HG02763 (cell line): ENCODE data around the gene SLC2A6.

Experiments
- ATAC-seq: cut with Tn5 transposase; IDR thresholded peaks from one replicate; pipeline ENCODE4 v1.9.1; 2021; ENCODE audit warnings: mild to moderate bottlenecking, moderate library complexity; ENCODE audit not compliant: unreplicated experiment

The SLC2A6 gene

DNA sequence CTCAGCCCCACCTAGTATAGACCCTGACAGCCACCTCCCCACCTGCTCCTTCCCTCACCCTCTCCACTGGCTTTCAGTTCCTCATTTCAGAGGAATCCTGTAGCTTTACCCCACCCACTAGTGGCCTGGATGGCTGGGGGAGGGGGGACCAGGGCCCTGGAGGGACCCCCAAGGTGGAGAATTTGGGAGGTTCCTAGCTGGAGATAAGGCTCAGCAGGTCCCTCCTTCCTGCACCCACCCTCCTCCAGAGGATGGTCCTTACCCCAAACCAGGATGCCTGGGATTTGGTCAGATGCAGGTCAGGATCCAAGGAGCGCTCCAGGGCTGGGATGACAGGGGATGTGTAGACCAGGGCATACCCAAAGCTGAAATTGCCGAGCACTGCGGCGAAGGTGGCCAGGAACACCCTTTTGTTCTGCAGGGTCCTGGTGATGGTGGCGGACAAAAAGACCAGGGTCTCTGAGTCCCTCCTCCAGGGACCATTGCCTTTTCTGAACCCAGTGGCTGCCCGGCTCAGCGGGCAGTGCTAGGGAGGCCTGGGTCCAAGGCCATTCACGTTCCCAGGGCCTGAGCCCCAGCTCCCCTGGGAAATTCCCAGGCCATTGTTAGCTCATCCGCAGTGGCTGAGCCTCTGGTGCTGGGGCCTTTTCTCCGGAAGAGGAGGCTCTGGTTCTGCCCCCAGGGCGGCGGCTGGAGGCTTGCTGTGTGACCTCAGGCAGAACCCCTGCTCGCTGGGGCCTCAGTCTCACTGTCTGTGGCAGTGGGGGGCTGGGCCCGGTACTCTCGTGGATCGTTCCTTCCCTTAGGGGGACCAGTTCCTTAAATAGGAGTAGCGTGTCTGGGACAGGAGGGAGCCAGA is 678 bp downstream of the SLC2A6 start:
- ATAC-seq, result peak; percentile 7

DNA sequence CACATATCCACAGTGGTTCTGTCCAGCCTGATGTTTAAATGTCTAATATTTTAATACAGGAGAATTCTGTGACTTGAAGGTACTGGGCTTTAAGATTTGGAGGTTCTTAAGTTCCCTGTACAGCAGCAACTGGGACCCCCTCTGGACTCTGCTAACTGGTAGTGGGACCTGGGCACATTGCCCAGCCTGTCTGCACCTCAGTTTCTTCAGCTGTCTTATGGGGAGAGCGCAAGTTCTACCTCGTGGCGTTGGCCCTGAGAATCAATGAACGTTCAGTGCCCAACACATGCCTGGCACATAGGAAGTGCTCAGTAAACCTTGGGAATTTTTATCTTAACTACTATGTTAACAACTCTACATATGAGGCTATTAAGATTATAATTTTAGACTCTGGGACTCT is 1.4 kb downstream of the SLC2A6 start:
- ATAC-seq, result no peak

DNA sequence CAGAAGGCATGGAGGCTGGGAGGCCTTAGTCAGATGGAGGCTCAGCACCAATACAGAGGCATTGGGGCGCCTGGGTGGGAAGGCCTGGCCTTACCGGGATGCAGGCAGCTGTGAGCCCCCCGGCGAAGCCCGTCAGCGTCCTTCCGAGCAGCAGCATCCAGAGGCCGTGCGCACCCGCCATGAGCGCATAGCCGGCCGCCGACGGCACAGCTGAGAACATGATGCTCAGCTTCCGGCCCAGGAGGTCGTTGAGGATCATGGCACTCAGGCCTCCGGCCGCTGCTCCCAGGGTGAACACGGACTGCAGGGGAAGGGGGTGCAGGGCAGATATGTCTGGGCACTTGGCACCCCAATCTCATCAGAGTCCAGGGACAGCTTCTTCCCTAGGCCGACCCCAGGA is 2.0 kb downstream of the SLC2A6 start:
- no peak for ATAC-seq

DNA sequence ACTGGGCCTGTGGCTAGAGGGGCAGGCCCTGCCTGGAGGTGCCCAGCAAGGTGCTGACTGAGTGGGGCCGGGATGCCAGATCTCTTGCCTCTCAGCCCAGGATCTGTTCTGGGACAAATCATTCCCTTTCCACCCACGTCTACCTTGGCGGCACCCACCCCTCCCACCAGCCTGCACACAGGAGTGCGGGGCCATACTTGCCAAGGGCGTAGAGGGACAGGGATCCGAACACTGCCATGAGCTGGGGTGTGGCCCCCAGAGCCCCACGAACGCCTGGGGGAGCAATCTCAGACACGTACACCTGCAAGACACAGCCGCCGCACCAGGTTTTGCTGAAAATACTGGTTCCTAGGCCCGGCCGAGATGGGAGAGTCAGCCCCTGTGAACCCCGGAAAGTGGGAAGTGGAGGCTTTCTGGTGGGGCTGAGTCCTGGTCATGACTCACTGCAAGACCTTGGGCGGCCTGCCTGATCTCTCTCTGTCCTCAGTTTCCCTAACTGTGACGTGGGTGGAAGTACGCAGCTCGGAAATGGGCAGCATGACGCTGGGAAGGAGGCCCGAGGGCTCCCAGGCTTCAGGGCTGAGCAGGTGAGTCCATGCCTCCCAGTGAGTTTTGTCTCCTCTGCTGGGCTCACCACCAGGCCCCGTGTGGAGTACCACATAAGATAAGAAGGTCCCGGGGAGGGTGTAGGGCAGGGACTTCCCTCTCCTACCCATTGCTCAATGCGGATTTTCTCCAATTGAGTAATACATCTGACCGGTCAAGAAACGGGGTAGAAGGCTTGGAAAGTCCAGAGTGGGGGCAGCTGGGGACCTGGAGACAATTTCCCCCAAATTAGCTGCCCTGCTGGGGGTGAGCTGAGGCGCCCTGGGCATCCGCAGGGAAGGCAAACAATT is 2.6 kb downstream of the SLC2A6 start:
- ATAC-seq, result no peak

DNA sequence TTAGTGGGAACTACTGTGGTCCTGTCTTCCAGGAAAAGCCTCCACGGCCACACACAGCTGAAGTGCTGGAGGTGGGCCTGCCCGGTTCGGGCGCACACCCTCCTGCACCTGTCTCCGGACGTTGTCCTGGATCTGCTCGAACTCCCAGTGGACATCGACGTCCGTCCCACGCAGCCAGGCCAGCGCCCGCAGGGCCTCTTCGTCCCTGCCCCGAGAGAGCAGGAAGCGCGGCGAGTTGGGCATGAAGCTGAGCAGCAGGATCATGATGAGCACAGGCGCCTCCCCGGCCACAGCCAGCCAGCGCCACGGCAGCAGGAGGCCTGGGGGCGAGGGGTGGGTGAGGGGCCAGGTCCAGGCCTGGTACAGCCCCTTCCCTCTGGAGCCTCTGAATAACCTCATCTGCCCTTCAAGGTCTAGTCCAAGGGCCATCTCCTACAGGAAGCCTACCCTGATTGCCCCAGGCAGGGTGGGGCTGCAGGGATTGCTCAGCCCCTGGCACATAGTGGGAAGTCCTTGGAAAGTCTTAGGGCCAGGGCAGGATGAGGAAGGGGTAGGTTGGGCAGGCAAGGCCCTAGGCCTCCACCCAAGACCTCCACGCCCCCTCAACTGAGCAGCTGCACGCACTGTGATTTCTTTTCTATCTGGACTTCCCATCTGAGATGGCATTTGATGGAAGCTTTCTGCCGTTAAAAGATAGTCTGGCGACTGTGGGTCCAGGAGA is 3.4 kb downstream of the SLC2A6 start:
- no peak for ATAC-seq

DNA sequence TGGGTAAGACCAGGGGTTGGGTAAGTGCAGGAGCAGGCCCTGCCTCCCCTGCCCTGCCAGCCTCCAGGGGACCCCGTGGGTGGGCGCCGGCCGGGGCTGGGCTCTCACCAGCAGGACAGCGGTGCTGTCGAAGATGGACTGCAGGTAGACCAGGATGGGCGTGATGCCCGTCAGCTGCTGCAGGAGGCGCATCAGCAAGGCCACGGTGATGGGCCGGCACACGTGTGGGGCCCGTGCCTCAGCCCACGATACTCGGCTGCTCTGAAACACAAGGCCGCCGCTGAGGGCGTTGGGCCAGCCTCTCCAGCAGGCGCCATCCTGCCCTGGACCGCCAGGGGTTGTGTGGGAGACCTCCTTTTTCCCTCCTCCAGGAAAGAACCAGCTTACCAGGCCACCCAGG is 4.0 kb downstream of the SLC2A6 start:
- no peak for ATAC-seq

DNA sequence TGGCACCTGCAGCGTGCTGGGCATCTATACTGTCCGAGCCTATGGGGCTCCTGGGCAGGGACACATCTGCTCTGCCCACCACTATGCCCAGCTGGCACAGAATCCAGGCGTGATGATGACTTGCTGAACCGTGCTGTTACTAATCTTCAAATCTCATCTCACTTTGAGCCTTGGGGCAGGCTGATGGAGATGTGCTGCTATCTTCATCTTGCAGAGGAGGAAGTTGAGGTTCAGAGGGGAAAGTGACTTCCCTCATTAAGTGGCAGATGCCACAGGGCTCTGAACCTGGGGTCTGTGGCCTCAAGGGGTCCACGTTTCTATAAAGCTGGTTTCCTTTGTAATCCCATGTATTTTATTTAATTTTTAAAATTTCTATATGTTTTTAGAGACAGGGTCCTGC is 4.7 kb downstream of the SLC2A6 start:
- ATAC-seq, result no peak

DNA sequence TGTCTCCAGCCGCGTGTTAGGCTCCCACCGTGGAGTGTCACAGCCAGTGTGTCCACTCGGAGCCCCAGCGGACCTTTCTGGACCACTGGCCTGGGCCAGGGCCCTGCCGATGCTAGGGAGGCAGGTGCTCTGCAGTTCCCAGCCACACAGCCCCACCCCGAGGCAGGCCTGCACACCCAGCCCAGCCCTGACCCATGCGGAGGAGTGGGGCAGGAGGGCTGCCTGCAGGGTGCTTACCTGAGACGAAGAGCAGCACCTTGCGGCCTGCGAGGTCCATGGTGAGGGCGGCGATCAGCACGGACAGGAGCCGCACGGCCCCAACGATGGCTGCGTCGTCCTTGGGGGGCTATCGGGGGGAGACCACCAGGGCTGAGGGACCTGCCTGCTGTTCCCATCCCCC is 5.2 kb downstream of the SLC2A6 start:
- ATAC-seq, result no peak

DNA sequence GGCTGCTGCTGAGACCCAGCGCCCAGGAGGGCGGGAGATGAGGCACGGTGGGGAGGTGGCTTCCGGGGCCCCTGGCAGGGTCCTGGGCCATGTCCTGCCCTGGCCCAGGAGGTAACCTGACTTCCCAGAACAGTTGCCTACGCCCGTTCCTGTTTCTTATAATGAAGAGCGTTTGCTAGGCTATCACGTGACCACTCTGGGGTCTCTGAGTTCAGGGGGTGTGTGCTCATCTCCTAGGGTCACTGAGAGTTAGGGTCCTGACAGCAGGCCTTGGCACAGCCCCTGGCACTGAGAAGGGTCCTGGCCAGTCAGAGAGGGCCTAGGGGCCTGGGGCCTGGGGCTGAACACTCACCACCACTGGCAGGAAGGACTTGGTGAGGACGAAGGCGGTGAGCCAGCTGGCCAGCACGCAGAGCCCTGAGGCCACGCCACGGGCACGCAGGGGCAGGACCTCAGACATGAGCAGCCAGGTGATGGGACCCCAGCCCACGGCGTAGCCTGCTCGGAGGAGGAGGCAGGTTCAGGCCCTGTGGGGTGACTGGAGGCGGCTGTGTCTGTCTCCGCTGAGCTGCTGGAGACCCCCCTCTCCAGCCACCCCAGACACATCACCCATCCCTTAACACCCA is 6.0 kb downstream of the SLC2A6 start:
- ATAC-seq, result no peak

DNA sequence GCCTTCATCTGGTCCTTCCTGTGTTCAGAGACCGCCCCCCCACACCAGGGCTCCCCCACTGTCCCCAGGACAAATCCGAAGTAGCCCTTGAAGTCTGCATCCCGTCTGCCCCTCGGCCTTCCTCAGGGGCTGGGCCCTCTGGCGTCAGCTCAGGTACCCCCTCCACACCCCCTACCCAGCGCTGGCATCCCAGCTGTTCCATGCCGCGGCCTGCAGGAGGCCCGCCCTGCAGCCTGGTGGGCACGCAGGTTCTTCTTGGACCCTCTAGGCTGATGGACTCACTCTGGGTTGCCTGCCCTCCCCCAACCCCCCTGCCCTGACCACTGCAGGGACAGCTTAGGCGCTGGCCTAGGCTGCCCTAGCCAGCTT is 6.6 kb downstream of the SLC2A6 start:
- no peak for ATAC-seq

DNA sequence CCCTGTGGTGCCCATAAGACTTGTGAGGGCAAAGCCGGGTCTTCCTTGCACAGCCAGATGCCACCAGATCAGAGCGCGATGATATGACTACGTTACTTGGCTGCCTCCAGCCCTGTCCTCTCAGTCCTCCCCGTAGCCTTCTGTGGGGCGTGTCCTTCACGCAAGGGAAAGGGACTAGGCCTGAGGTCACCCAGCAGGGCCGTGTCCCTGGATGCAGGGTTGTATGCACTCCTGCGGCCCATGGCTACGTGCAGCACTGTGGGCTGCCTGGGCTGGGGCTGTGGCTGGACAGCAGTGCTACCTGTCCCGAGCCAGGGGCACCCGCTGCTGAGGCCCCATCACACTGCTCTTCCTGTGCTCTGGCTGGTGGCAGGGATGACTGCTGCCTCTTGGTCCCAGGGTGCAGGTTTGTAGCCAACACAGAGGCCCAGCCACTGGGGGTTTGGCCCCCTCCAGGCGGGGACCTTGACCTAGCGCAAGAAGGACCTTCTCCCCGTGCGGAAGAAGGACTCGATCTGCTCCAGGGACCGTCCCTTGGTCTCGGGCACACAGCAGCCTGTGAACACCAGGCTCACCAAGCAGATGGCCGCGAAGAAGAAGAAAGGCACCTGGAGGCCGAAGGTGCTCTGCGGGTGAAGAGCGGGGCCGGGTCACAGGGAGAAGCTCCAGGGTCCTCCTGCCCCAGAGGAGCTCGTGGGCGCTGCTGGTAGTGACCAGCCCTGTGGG is 7.2 kb downstream of the SLC2A6 start:
- ATAC-seq, result no peak

DNA sequence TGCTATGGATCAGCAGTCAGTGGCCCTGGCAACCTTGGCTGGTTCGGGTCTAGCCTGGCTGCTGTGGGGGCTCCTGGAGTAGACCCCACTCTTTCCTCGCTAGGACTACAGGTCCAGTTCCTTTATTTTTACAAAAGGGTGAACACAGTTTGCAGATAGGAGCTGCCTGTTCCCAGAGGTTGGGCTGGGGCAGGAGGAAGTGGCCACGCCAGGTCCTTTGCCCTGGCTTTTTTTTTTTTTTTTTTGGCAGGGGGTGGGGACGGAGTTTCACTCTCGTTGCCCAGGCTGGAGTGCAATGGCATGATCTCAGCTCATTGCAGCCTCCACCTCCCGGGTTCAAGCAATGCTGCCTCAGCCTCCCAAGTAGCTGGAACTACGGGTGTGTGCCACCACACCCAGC is 7.9 kb downstream of the SLC2A6 start:
- no peak for ATAC-seq

DNA sequence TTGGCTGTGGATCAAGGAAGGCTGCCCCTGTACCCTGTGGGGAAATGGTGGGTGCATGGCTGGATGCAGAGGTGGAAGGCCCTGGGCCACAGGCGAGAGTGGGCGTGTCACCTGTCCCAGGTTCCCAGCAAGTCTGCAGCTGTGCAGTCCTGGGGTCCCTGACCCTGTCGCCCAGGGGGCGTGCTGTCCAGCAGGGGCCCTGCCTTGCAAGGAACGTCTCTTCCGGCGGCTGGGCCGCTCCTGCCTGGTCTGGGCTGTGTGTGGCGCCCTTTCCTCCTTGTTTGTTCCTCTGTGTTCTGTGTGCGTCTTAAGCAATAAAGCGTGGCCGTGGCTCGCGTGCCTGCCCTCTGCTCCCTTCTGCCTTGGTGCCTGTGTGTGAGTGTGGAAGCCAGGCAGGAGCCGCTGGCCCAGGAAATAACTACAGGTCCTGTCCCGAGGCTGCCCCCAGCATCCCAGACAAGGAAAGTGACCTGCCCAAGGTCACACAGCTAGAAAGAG is 8.4 kb downstream of the SLC2A6 start:
- no peak for ATAC-seq

DNA sequence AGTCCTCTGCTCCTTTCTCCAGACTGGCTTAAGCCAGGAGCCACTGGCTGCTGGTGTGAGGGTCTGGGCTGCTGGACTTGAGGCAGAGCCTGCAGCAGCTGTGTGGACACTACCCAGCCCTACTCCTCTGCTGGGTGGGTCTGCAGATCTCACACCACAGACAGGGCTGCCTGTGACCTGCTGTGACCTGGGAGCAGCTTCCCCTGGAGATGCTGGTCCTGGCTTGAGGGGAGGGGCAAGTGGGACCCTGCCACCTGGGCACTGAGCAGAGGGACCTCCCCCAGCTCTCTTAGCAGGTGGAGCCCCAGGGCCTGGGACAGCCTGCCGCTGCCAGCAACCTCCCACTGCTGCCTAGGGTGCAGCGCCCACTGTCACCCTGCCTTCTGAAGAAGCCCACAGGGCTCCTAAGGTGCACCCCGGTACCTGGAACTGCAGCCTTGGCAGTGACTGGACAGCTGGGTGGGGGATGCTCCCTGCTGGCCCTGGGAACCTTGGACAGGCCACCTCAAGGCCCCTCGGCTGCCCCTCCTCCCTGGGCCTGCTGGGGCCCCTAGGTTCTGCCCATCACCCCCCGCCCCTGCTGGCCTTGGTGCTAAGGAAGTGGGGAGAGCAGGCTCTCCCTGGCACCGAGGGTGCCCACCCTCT is 10.0 kb downstream of the SLC2A6 start:
- no peak for ATAC-seq

DNA sequence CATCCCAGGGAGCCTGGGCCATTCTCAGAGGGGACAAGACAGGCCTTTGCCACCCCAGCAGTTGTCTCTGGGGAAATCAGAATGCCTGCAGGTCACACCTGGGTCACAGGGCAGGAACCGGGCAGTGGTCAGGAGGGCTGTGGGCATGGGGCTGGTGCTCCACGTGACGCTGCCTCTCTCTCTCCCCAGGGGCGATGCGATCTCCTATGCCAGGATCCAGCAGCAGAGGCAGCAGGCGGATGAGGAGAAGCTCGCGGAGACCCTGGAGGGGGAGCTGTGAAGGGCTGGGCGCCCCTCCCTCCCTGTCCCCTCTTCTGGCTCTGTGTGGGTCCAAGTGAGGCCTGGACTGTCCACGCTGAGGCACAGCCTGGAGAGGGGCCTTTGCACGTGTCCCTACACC is 10.5 kb downstream of the SLC2A6 start:
- ATAC-seq, result no peak

DNA sequence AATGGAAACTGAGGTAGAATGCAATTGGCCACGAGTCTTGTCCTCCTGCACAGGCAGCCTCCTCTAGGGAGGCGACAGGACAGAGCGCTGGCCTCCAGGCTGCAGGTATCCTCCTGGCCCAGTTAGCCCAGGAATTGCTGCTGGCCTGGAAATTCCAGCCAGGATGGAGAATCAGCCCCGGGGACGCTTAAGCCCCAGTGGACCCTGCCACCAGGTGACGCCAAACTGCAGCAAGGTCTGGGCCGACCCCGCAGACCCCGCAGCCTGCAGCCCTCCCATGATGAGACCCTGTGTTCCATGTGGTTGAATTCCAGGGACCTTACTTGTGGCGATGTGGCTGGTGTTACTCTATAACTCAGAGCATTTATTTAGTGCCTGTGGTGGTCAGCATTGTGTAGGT is 11.8 kb downstream of the SLC2A6 start:
- ATAC-seq, result no peak

DNA sequence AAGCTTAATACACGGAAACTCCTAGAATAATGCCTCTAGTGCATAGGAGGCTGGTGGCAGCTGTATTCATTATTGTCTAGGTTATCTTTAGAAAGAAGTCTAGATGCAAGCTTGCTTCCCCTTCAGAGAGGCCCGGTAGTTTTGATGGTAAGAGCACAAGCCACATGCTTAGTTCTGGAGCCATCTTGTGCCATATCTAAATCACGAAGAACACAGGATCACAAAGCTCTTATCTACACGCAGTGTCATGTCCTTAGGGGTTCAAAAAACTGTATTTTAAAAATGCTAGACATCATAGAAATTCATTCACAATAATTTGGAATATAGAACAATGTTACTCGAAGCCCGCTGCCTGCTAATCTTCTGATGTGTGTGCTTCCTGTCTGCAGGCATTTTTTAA is 12.9 kb downstream of the SLC2A6 start:
- no peak for ATAC-seq

DNA sequence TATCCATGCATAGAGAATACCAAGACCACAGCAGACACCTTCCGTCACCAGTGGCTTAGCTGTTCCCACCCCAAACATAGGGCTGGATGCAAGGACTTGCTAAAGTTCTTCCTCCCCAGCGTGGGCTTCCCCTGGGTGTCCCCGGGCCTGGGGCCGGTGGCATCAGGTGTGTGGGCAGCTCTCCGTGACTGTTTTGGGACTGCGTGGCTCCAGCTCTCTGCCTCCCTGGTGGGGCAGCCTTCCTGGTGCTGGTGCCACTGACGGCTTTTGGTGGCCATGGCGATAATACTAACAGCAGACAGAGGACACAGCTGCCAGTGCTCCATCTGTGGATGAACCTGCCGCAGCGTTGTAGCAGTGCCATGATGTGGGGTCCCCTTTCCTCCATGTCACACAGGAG is 14.3 kb downstream of the SLC2A6 start:
- no peak for ATAC-seq

DNA sequence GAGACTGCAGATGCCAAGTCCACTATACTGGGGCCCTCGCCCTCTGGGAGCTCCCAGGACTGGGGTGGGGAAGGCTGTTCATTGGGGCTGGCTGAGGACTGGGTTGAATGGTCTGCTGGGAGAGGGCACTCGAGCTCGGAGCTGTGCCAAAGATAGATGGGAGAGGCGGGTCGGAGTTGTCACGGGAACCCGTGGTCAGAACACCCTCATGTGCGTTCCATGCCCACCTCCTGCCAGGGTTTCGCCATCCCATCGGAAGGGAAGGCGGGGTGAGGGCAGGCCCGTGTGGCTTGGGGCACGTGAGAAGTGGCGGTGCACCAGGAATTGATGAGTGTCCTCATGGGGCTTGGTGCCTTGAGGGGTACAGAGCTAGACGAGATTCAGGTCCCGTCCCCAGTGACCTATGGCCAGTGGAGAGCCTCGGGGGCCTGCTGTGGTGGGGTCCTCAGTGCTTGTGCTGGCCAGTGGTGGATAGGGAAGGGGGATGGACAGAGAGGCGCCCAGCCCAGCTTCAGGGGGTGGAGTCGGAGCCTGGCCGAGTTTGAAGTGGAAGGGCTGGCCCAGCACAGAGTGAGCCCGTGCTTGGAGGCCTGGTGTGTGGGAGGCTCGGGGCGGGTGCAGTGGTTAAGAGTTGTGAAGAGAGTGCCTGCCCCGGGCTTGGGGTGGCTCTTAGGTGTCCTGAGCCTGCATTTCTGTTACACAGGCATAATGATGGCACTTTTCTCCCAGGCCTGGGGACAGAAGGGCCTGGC is 14.9 kb downstream of the SLC2A6 start:
- no peak for ATAC-seq
